GM18505 (cell line): ENCODE measurements around the gene CANT1.

Experiments
- ATAC-seq: cut with Tn5 transposase; IDR thresholded peaks from one replicate; pipeline ENCODE4 v1.9.1; 2021; ENCODE audit not compliant: unreplicated experiment
- POLR2A ChIP-seq: IDR thresholded peaks from 4 replicates; pipeline ENCODE4 v1.6.1; 2011; ENCODE audit warnings: borderline replicate concordance; ENCODE audit not compliant: insufficient read depth, insufficient read length; ENCODE audit errors: extremely low read depth

The CANT1 gene

GRCh38 chr17:79009397-79010303, at the start of gene CANT1:
CANT1 (minus strand) TSS chr17:79009764; CDS start chr17:78997622, 12,142 bp downstream.
- ATAC-seq: peak; percentile 92
- peak; percentile 68 for TF ChIP-seq POLR2A

DNA sequence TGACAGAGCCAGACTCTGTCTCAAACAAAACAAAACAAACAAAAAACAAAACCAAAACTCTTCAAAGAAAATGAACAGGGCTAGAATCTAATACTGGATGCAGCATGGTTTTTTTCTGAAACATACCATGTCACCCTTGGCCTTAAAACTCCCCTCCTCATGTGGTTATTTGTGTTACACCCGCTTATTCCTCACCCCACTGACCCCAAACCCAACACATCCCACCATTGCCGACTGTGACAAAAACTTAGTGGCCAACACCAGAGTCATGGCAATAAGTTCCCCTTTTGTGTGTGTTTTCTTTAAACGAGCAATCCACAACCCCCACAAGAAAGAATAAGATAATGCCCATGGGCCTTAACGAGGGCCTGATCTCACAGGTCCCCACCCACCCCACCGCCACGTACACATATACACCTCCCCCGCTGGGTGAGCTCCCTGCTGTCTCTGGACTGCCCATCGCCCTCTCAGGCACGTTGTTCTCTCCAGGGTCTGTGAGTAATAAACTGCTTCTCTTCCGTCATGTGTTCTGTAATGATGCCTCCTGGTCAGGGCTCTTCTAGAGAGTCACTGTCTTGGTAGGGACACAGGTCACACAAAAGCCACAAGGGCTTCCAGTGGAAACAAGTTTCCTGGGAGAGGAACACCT, 48.3 kb upstream of the CANT1 start:
- ATAC-seq: no peak
- no peak for TF ChIP-seq POLR2A

DNA sequence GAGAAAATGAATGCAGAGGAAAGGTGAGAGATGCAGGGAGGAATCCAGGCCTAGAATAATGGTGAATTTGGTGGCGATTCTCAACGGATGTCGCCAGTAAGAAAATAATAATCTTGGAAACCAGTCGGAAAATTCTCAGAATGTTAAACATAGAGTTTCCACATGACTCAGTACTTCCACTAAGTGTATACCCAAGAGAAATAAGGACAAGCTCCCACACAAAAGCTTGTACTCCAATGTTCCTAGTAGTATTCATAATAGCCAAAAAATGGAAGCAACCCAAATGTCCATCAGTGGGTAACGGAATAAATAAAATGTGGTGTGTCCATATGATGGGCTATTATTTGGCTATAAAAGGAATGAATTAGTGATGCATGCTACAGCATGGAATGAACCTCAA, 45.6 kb upstream of the CANT1 start:
- TF ChIP-seq POLR2A: no peak
- ATAC-seq: no peak

DNA sequence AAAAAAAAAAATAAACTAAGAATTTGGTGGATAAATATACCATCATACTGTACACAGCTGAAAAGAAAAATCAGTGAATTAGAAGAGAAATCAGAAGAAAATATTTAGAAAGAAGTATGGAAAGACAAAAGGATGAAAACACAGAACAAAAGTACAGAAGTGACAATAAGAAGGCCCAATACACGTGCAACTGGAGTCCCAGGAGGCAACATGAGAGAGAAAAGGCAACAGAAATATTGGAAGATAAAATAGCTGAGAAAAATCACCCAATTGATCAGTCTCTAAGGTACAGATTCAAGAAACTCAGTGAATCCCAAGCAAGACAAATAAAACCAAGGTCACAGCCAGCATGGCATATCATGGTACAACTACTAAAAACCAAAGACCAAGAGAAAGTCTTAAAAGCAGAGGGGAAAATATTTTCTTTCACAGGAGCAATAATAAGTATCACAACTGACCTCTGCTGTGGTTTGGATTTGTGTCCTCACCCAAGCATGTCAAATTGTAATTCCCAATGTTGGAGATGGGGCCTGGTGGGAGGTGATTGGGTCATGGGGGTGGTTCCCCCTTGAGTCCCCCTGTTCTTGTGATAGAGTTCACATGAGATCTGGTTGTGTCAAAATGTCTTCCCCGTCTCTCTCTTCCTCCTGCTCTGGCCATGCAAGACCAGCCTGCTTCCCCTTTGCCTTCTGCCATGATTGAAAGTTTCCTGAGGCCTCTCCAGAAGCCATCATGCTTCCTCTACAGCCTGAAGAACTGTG, 44.8 kb upstream of the CANT1 start:
- ATAC-seq: no peak
- TF ChIP-seq POLR2A: no peak

DNA sequence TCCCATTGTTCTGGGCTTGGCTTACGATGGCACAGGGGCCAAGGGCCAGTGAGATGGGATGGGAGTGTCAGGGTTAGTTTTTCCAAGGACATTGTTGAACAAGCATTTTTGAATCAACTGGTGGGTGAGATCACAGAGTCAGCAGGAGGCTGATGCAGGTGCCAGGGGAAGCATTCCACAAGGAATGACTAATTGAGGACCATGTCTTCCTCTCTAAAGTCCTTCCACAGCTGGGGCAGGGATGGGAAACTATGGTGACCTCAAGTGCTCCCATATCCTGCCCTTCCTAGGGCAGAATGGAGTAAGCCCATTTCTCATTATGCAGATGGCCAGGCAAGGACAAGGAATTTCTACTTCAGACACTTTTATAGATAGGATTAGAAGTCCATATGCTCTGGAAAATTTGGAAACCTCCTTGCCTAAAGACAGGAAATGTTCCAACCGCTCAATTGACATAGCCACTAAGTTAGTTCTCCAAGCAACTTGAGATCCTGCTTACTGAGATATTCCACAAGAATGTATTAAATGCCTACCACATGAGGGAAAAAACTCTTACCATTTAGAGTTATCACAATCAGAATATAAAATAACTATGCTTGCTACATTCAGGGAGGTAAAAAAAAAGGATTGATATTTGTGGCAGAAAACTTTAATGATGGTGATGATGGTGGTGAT, 43.8 kb upstream of the CANT1 start:
- no peak for TF ChIP-seq POLR2A
- ATAC-seq: no peak

DNA sequence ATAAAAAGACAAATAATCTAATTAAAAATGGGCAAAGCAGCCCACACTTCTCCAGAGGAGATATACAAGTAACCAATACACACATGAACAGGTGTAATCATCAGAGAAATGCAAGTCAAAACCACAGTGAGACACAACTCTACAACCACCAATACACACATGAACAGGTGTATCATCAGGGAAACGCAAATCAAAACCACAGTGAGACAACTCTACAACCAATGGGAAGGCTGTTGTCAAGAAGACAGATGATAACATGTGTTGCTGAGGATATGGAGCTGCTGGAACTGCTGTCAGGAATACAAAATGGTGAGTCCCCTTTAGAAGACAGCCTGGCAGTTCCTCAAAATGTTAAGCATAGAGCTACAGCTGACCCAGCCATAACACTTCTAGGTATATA, 42.6 kb upstream of the CANT1 start:
- no peak for ATAC-seq
- no peak for TF ChIP-seq POLR2A

DNA sequence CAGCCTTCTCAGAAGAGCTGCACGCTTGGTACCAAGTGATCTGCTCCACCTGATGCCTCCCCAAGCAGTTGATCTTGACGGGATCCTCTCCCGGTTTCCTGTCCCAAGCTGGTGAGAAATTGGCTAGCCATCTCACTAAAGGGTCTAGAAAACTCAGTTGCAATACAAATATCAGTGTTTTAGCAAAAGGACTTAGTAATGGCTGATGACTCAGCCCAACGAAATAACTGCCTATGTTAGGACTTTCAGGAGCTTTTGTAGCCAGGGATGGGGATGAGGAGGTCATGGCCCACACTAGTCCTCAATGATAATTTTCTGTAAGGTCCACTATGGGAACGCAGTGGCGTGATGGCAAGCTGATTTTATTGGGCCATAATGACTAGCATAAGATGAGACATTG, 41.7 kb upstream of the CANT1 start:
- TF ChIP-seq POLR2A: no peak
- no peak for ATAC-seq

GRCh38 chr17:79050551-79050950, 41.0 kb upstream of the CANT1 start:
- no peak for TF ChIP-seq POLR2A
- no peak for ATAC-seq

DNA sequence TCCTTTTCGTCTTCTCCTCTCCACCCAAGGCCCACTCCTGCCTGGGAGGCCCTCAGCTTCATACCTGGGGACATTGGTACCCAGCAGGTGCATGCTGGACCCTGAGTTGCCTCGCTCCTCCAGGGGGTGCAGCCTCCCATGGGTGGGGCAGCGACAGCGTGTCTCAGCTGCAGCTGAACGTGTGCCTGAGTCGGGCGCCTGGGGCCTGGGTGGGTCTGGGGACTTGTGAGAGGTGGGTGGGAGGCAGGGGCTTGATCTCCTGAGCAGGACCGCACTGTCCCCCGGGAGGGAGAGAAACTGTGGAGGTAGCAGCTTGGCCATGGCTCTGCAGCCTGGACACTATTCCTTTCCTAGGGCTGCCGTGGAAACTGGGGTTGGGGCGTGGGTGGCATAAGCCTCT, 40.3 kb upstream of the CANT1 start:
- no peak for ATAC-seq
- TF ChIP-seq POLR2A: no peak

DNA sequence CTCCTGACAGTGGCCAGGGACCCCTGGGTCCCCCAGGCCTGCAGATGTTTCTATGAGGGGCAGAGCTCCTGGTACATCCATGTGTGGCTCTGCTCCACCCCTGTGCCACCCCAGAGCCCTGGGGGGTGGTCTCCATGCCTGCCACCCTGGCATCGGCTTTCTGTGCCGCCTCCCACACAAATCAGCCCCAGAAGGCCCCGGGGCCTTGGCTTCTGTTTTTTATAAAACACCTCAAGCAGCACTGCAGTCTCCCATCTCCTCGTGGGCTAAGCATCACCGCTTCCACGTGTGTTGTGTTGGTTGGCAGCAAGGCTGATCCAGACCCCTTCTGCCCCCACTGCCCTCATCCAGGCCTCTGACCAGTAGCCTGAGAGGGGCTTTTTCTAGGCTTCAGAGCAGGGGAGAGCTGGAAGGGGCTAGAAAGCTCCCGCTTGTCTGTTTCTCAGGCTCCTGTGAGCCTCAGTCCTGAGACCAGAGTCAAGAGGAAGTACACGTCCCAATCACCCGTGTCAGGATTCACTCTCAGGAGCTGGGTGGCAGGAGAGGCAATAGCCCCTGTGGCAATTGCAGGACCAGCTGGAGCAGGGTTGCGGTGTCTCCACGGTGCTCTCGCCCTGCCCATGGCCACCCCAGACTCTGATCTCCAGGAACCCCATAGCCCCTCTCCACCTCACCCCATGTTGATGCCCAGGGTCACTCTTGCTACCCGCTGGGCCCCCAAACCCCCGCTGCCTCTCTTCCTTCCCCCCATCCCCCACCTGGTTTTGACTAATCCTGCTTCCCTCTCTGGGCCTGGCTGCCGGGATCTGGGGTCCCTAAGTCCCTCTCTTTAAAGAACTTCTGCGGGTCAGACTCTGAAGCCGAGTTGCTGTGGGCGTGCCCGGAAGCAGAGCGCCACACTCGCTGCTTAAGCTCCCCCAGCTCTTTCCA, 39.5 kb upstream of the CANT1 start:
- no peak for TF ChIP-seq POLR2A
- no peak for ATAC-seq

- TF ChIP-seq POLR2A: no peak
- ATAC-seq: no peak
Measured at GRCh38 chr17:79047923-79048825, 38.6 kb upstream of the CANT1 start.
